ENCODE measurements around the gene ELFN2. TPM values are rescaled to one million over a fixed set of nuclear protein-coding genes. Genes with fewer than 3 reads are reported as not detected.

The ELFN2 gene
- total RNA-seq, 2 donors from 2014 or later, result not detected

- Histone ChIP-seq H3K4me1 (ENCODE audit: control insufficient read depth in 1 of 2, low read depth in 2 of 2) (no peaks in the 10 kb centered on the region), H3K27ac (no peak overlapping the region), H3K36me3 (no peaks in the 10 kb centered on the region), H3K9me3 (no peaks in the 10 kb centered on the region), H3K27me3 (replicated peaks; ENCODE audit: insufficient read depth) (no peaks in the 10 kb centered on the region), H3K4me3 (no peak overlapping the region)
- DNase-seq (ENCODE audit: low spot score) (no peak), ATAC-seq (ENCODE audit: insufficient number of reproducible peaks, low FRiP score, low read depth) (no peak)
- TF ChIP-seq CTCF (IDR thresholded peaks at IDR 0.05), result no peak
These were observed 8.5 kb downstream of the ELFN2 start for GRCh38 chr22:37418627-37419369.

GRCh38 chr22:37417677-37418348, 9.5 kb downstream of the ELFN2 start:
- no peak for DNase-seq (ENCODE audit: low spot score)
- no peak for ATAC-seq (ENCODE audit: insufficient number of reproducible peaks, low FRiP score, low read depth)
- no peaks in the 10 kb centered on the region for H3K27me3 ChIP-seq (replicated peaks; ENCODE audit: insufficient read depth)
- no peaks in the 10 kb centered on the region for H3K36me3 ChIP-seq
- no peak for TF ChIP-seq CTCF (IDR thresholded peaks at IDR 0.05)
- H3K4me3 ChIP-seq, result no peak overlapping the region
- H3K4me1 ChIP-seq (ENCODE audit: control insufficient read depth in 1 of 2, low read depth in 2 of 2), result no peaks in the 10 kb centered on the region
- H3K27ac ChIP-seq, result no peak overlapping the region
- no peaks in the 10 kb centered on the region for H3K9me3 ChIP-seq

- no peak overlapping the region for H3K27ac ChIP-seq
- no peak for ATAC-seq (ENCODE audit: insufficient number of reproducible peaks, low FRiP score, low read depth)
- no peaks in the 10 kb centered on the region for H3K36me3 ChIP-seq
- H3K9me3 ChIP-seq, result no peaks in the 10 kb centered on the region
- H3K27me3 ChIP-seq (replicated peaks; ENCODE audit: insufficient read depth), result no peaks in the 10 kb centered on the region
- no peak overlapping the region for H3K4me3 ChIP-seq
- no peak for TF ChIP-seq CTCF (IDR thresholded peaks at IDR 0.05)
- H3K4me1 ChIP-seq (ENCODE audit: control insufficient read depth in 1 of 2, low read depth in 2 of 2), result no peaks in the 10 kb centered on the region
- DNase-seq (ENCODE audit: low spot score), result no peak
These were observed 10.0 kb downstream of the ELFN2 start for GRCh38 chr22:37417264-37417663.

- TF ChIP-seq CTCF (IDR thresholded peaks at IDR 0.05), result no peak
- Histone ChIP-seq H3K27me3 (replicated peaks; ENCODE audit: insufficient read depth) (no peaks in the 10 kb centered on the region), H3K9me3 (no peaks in the 10 kb centered on the region), H3K27ac (no peak overlapping the region), H3K4me3 (no peak overlapping the region), H3K4me1 (ENCODE audit: control insufficient read depth in 1 of 2, low read depth in 2 of 2) (no peaks in the 10 kb centered on the region), H3K36me3 (no peaks in the 10 kb centered on the region)
- no peak for ATAC-seq (ENCODE audit: insufficient number of reproducible peaks, low FRiP score, low read depth)
- no peak for DNase-seq (ENCODE audit: low spot score)
These were observed 10.5 kb downstream of the ELFN2 start for GRCh38 chr22:37416827-37417226.

GRCh38 chr22:37416389-37416788, 10.9 kb downstream of the ELFN2 start:
- DNase-seq (ENCODE audit: low spot score) (no peak), ATAC-seq (ENCODE audit: insufficient number of reproducible peaks, low FRiP score, low read depth) (no peak)
- no peak for TF ChIP-seq CTCF (IDR thresholded peaks at IDR 0.05)
- no peaks in the 10 kb centered on the region for H3K36me3 ChIP-seq
- H3K4me1 ChIP-seq (ENCODE audit: control insufficient read depth in 1 of 2, low read depth in 2 of 2), result no peaks in the 10 kb centered on the region
- H3K27ac ChIP-seq, result no peak overlapping the region
- H3K9me3 ChIP-seq, result no peaks in the 10 kb centered on the region
- H3K27me3 ChIP-seq (replicated peaks; ENCODE audit: insufficient read depth), result no peaks in the 10 kb centered on the region
- no peak overlapping the region for H3K4me3 ChIP-seq

All from thoracic aorta (tissue), 2 donors.